CD4-positive, alpha-beta T cell treated with Interferon alpha-2 for 1 hour (primary cell): ENCODE data around the gene PRELID1.
"Not testable (repeated sequence)": the region's sequence is repeated elsewhere in the genome, so short reads cannot be mapped to it uniquely, and the experiment has no call there.

Experiments
- DNase-seq, 2 donors: peaks; one replicate each; pipeline ENCODE4 v3.0.0-alpha.2; 2020 to 2022

The PRELID1 gene

DNA sequence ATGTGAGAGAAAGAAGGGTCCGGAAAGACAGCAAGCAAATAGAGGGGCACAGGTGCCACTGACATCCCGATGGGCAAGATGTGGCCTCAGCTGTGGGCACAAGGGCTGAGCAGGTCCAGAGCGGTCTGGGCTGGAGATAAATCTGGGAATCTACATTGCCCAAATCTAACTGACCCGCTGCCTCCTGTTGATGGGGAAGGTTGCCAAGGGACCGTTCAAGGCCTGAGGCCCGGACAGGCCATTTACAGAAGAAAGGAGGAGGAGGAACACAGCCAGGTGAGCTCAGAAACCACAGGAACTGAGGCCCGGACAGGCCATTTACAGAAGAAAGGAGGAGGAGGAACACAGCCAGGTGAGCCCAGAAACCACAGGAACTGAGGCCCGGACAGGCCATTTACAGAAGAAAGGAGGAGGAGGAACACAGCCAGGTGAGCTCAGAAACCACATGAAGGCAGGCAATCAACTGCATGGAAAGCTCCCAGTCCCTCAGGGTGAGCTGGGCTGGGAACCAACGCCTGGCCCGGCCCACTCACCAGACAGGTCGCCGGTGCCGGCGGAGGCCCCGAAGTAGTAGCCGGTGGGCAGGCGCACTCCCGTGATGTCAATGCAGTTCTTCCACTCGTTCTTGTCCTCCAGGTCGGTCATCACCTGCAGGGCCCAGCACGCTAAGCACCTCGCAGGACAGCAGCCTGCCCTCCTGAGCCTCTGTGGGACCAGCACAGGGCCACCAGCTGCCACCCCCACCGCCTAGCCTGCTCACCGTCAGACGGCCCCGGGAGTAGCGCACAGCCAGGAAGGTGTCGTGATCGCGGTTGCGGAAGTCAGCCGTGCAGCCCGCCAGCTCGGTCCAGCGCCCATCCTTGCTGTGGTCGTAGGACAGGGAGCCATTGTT is 33.2 kb downstream of the PRELID1 start:
- DNase-seq, result no peak

DNA sequence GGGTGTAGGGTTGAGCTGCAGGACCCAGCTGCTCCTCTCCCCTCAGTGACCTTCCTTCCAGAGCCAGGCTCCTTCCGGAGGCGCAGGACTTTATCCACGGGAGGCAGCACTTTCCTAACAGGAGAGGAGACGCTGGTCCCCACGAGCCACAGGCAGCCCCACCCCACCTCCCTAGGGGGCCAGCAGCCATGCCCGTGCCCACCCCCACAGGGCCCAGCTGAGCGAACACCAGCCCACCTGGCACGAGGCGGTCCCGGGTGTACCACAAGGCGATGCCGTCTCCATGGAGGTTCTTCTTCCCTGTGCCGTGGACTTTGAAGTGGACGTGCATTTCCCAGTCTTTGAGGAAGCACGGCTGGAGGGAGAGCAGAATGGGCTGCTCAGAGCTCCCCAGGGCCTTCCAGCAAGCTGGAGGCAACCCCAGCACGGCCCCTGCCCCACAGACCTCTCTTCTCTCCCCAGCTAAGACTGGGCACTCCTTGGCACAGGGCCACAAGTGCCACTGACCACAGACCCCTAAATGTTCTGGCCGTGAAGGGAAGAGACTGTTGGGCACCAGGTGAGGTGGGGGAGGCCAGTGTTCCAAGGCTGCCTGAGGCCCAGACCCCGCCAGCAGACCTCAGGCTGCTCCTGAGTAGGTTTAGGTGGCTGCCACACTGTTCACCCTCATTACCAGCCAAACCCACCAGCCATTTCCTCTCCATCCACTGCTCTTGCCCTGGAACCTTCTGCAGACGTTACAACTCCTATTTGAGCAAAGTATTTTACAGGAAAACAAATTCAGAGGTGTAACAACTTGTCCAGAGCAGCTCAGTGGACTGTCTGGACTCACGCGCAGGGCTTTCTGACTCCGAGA is 34.9 kb downstream of the PRELID1 start:
- DNase-seq, result no peak

DNA sequence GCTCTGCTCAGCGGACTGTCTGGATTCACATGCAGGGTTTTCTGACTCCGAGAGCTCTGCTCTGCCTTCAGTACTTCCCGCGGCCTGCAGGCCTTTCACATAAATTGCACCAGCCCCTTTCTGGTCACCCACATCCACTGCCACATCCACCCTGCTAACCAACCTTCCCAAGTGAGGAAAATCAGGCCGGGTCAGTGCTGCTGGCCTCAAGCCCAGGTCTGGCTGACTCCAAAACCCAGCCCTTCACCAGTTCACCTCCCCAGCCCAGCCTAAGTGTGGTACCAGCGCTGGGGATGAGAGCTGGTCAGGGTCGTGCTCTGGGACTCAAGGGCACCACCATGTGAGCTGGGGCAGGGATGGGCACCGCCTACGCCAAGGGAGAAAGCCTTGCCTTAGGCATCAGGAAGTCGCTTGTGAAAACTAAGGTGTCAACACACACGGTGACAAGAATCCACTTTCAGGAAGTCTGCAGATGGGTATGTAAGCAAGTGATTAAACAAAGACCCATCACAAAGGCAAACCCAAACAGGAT is 35.6 kb downstream of the PRELID1 start:
- no peak for DNase-seq

DNA sequence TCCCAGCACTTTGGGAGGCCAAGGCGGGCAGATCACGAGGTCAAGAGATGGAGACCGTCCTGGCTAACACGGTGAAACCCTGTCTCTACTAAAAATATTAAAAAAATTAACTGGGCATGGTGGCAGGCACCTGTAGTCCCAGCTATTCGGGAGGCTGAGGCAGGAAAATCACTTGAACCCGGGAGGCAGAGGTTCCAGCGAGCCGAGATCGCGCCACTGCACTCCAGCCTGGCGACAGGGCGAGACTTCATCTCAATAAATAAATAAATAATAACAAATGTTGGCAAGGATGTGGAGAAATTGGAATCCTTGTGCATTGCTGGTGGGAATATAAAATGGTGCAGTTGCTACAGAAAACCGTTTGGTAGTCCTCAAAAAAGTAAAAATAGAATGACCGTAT is 39.4 kb downstream of the PRELID1 start:
- not testable (repeated sequence) for DNase-seq

DNA sequence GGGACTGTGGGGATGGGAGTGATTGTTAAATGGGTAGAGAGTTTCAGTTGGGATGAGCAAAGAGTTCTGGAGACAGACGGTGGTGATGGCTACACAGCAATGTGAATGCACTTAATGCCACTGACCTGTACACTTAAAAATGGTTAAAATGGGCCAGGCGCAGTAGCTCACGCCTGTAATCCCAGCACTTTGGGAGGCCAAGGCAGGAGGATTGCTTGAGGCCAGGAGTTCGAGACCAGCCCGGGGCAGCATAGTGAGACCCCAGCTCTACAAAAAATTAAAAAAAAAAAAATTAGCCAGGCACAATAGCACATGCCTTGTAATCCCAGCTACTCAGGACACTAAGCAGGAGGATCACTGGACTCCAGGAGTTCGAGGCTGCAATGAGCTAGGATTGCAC is 40.2 kb downstream of the PRELID1 start:
- DNase-seq, result no peak

DNA sequence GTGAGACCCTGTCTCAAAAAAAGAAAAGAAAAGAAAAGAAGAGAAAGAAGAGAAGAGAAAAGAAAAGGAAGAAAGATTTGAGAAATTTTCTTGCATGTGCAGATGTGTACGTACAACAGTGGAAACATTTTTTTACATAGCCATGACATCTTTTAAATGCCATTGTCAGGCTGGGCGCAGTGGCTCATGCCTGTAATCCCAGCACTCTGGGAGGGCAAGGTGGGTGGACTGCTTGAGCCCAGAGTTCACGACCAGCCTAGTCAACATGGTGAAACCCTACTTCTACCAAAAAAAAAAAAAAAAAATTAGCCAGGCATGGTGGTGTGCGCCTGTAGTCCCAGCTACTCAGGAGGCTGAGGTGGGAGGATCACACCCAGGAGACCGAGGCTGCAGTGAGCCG is 41.3 kb downstream of the PRELID1 start:
- DNase-seq, result no peak

DNA sequence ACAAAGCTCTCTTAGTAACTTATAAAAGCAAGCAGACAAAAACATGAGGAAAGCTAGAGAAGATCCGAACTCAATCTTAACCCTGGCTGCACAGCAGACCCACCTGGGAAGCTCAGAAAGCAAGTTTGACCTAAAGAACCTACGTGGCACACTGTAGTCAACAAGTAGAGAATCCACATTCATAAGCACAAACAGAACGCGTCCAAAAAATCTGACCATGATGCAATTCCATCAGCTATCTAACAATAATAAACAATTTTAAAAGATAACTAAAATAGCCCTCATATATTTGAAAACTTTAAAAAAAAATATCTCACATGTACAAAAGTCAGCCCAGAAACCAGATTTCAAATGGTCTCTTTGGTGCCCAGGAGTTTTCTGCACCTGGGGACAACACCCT is 43.2 kb downstream of the PRELID1 start:
- DNase-seq, result no peak

DNA sequence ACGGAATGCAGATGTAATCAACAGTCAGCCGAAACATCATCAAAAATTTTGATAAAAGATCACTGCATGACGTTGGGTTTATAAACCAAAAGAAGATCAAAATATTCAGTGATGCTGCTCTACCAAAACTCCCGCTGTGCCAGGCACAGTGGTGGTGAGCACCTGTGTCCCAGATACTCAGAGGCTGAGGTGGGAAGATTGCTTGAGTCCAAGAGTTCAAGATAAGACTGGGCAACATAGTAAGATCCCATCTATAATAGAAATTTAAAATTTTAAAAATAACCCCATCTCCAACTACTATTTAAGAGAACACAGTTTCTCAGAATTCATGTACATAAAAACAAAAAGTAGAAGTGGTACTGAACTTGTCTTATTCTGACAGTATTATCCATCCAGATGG is 44.1 kb downstream of the PRELID1 start:
- DNase-seq, result no peak

DNA sequence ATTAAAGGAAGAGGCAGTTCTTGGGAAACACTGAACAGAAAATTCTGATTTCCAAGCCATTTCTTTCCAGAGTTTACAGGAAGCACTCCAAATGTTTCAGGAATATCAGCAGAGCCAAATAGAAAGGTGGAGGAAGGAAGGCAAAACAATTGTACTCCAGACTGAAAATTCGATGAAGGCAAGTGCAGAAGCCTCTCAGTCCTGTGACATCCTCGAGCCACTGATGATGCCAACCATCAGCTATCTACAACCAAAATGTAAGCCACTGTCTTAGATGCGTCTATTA is 45.7 kb downstream of the PRELID1 start:
- DNase-seq, result no peak

DNA sequence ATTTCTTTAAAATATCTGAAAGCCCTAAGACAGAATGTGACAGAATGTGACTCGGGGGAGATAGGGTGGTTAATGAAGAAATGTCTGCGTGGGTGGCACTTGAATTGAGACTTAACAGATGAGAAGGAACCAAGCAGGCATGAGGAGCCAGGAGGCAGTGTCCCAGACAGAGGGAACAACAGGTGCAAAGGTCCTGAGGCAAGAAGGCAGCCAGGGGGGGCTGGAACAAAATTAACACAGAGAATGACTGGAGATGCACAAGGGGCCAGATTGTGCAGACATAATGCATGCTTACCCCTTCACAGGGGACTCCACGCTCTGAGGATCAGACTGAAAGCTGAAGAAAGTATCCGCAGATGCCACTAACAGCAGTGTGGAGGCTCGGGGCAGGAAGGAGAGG is 46.2 kb downstream of the PRELID1 start:
- no peak for DNase-seq

DNA sequence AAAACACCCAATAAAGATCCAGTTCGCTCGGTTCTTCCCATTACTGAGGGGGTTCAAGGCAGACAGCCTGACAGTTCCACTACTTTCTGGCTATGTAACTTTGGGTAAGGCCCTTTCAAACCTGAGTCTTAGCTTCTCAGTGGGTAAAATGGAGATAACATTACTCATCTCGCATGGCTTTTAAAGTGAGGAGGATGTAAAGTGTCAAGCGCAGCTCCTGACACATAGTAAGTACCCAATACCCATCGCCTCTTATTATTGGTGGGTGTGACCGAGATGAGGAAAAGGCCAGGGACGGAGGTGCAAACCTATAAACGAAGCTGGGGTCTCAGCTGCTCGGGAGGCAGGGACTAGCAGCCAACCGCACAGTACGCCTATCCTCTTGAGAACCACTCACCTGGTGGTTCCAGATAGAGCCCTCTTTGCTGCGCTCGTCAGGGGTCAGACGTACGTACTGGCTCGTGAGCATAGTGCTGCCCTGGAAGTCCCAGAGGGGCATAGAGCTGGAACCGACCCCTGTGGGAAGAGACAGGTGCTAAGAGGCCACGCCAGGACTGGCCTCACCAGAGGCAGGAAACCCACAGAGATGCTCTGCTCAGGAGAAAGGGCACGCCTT is 47.3 kb downstream of the PRELID1 start:
- DNase-seq, result no peak

DNA sequence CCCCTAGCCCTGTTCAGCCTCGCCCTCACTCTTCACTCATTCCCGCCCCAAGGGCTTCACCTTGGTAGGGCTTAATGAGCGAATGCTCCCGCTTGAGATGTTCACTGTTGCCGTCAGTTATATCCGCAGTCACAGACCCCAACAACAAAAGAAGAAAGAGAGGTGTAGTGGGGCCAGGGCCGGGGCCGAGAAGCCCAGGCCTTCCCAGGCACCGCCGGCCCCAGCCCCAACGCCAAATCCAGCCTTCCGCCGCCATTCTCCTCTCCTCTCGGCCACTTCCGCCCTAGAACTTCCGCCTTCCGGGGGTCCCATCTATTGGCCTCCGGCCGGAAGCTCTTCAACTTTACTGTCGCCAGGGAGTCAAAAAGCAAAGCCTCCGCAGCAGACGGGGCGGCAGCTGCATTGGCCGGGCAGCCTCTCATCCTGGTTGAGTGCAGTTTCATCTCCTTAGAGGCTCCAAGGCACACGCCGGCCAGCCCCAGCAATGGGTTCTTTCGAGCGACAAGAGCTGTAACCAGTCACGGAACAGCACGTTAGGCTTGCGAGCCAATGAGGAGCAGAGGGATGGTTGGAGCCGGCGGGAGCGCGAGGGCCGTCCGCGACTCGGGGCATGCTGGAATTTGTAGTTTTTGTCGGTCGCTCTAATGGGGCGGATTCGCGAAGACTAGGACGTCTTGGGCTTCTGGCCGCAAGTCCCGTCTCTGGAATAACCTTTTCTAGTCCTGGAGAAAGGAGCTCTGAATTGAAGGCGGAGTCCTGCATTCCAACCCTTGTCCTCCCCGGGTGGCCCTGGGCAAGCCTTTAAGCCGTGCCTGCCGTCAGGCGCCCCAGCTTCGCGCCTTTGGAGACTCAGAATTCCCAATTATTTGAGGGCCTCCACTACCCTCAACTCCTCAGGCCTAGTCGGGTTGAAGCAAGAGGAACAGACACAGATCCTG is 48.1 kb downstream of the PRELID1 start, which contains the start of gene LMAN2:
LMAN2 (minus strand) TSS at position 277 of the 938 bp plus-strand sequence; CDS start at position 256, 21 bp downstream.
- DNase-seq, result peak; percentile 92 to 94

DNA sequence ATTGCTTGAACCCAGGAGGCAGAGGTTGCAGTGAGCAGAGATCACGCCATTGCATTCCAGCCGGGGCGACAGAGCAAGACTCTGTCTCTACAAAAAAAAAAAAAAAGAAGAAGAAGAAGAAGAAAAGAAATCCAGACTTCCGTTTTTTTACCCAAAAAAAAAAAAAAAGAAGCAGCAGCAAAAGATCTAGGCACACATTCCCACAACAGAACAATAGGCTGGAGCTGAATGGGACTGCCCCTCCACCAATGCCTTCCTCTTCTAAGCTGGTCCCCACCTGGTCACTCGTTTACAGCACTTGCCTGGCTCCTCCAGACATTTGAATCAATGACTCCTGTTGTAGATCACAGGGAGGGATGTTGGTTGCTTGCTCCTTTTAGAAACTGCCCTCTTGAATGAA is 49.5 kb downstream of the PRELID1 start:
- no peak for DNase-seq

DNA sequence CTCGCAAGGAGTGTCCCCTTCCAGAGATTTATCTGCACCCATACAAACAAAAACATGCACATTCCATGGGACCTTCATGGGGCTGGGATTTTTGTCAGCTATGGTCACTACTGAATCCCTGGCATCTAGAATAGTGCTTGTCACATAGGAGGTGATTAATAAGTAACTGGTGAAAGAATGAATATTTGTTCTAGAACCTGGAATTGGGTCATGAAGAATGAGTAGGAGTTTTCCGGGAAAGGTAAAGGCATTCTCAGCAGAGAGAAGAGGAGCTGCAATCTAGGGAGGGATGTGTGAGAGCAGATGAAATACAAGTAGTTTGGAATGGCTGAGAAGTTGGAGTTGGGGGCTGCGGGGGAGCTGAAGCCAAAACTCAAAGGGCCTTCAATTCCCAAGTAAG is 50.7 kb downstream of the PRELID1 start:
- no peak for DNase-seq

DNA sequence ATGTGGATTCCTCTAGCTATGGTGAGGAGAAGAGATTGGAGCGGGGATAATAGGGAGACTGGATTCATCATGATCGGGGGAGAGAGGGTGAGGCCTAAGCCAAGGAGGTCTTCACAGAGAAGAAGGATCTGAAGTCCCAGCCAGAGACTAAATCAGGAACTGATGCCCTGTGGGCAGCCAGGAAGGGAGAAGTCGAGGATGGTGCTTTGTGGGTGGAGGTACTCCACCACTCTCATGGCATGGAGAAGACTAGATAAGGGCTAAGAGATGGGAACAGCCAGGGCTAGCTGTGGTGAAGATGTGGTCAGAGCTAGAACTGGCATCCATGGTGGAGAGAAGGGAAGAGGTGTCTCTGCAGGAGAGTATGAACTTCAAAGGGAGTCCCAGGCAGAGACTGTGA is 51.1 kb downstream of the PRELID1 start:
- DNase-seq, result no peak

DNA sequence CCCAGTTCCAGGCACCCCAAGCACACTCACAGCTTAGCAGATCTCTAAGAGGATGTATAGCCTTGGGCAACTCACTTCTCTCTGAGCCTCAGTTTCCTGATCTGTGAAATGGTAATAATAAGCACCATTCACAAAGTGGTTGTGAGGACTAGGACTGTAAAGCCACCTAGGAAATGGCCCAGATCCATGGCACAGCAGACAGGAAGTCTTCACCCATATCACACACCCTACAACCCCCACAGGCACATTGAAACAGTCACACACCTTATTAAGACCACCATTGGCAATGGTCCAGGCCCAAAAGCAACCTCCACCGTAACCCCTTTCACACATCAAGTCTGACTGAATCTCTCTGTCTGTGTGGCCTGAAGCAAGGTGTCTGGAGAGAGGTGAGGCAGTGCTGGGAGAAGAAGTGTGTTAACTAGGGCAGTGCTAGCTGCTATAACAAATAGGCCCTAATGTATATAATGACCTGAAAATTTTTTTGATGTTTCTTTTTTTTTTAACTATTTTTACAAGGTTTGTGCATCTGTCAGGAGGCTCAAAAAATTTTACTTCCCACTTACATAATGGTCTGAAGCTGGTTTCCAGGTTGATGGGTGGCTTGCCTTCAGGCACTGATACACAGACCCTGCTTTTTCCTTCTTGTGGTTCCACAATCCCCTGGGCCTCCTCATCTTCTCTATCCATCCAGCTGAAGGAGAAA is 51.7 kb downstream of the PRELID1 start:
- DNase-seq, result no peak

DNA sequence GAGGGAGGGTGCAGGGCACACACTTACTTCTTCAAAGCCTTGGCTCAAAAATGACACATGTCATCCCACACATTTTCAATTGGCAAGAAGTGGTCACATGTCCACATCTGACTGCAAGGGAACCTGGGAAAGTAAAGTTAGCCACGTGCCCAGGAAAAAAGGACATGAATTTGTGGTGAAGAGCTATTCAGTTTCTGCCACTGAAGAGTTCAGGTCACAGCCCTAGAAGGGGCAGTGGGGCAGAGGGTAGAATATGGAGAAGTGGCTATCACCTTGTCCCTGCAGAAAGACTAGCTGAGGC is 52.2 kb downstream of the PRELID1 start:
- no peak for DNase-seq
